H9 (cell line): ENCODE data around the gene GFY. TPM values are rescaled to one million over a fixed set of nuclear protein-coding genes. Genes with fewer than 3 reads are reported as not detected.

ENCODE experiments used
- DNase-seq: peaks from one replicate; pipeline ENCODE4 v3.0.0-alpha.2; 2017
- H2AFZ ChIP-seq: one replicate; pipeline ENCODE4 v1.6.1; 2013; ENCODE audit warnings: mild to moderate bottlenecking, low read length, control low read depth, moderate library complexity
- H2AK5ac ChIP-seq: 2 replicates; pipeline ENCODE4 v1.6.1; 2013; ENCODE audit warnings: low read length, control low read depth, mixed read lengths; ENCODE audit not compliant: insufficient read length
- H2BK120ac ChIP-seq: one replicate; pipeline ENCODE4 v1.6.1; 2013; ENCODE audit warnings: low read depth, mild to moderate bottlenecking, low read length, control low read depth, inconsistent platforms; ENCODE audit not compliant: poor library complexity, severe bottlenecking
- H2BK12ac ChIP-seq: 2 replicates; pipeline ENCODE4 v1.6.1; 2013; ENCODE audit warnings: low read length, control low read depth, mixed read lengths, low read depth; ENCODE audit not compliant: insufficient read length
- H2BK15ac ChIP-seq: 2 replicates; pipeline ENCODE4 v1.6.1; 2013; ENCODE audit warnings: low read depth, low read length, control low read depth
- H2BK20ac ChIP-seq: one replicate; pipeline ENCODE4 v1.6.1; 2013; ENCODE audit warnings: low read depth, mild to moderate bottlenecking, low read length, control low read depth, inconsistent platforms; ENCODE audit not compliant: poor library complexity, severe bottlenecking
- H2BK5ac ChIP-seq: 2 replicates; pipeline ENCODE4 v1.6.1; 2013; ENCODE audit warnings: low read length, control low read depth, mixed read lengths; ENCODE audit not compliant: insufficient read length
- H3K14ac ChIP-seq: 2 replicates; pipeline ENCODE4 v1.6.1; 2013; ENCODE audit warnings: low read length, control low read depth; ENCODE audit not compliant: insufficient read depth
- H3K18ac ChIP-seq: 2 replicates; pipeline ENCODE4 v1.6.1; 2013; ENCODE audit warnings: low read depth, mild to moderate bottlenecking, mixed read lengths, low read length, control low read depth; ENCODE audit not compliant: insufficient read length
- H3K23ac ChIP-seq: 2 replicates; pipeline ENCODE4 v1.6.1; 2013; ENCODE audit warnings: low read length, control low read depth, mixed read lengths, low read depth; ENCODE audit not compliant: insufficient read length
- H3K23me2 ChIP-seq: 2 replicates; pipeline ENCODE4 v1.6.1; 2013; ENCODE audit warnings: low read depth, mild to moderate bottlenecking, mixed read lengths, low read length, control low read depth; ENCODE audit not compliant: insufficient read length, poor library complexity, severe bottlenecking
- H3K27ac ChIP-seq: 2 replicates; pipeline ENCODE4 v1.5.1; 2013; ENCODE audit warnings: low read length, control low read depth, mixed read lengths, low read depth; ENCODE audit not compliant: insufficient read length
- H3K27me3 ChIP-seq: 2 replicates; pipeline ENCODE4 v1.6.1; 2013; ENCODE audit warnings: low read length, control low read depth, inconsistent platforms; ENCODE audit not compliant: insufficient read depth
- H3K4ac ChIP-seq: 2 replicates; pipeline ENCODE4 v1.6.1; 2013; ENCODE audit warnings: low read depth, mild to moderate bottlenecking, control low read depth, inconsistent platforms, low read length, moderate library complexity
- H3K4me1 ChIP-seq: 2 replicates; pipeline ENCODE4 v1.6.1; 2013; ENCODE audit warnings: low read length, control low read depth, inconsistent platforms; ENCODE audit not compliant: insufficient read depth
- H3K4me2 ChIP-seq: 2 replicates; pipeline ENCODE4 v1.6.1; 2013; ENCODE audit warnings: low read length, control low read depth, mixed read lengths; ENCODE audit not compliant: insufficient read length, insufficient read depth
- H3K56ac ChIP-seq: 2 replicates; pipeline ENCODE4 v1.6.1; 2013; ENCODE audit warnings: low read depth, mild to moderate bottlenecking, mixed read lengths, low read length, control low read depth; ENCODE audit not compliant: insufficient read length
- H3K79me1 ChIP-seq: 2 replicates; pipeline ENCODE4 v1.6.1; 2013; ENCODE audit warnings: low read depth, mild to moderate bottlenecking, moderate library complexity, low read length, control low read depth, inconsistent platforms; ENCODE audit not compliant: insufficient read depth, poor library complexity, severe bottlenecking
- H3K79me2 ChIP-seq: 2 replicates; pipeline ENCODE4 v1.6.1; 2013; ENCODE audit warnings: low read length, control low read depth, inconsistent platforms; ENCODE audit not compliant: insufficient read depth
- H3K9ac ChIP-seq: 2 replicates; pipeline ENCODE4 v1.6.1; 2013; ENCODE audit warnings: low read length, control low read depth, mixed read lengths; ENCODE audit not compliant: insufficient read length; ENCODE audit errors: extremely low read depth
- H3K9me3 ChIP-seq: one replicate; pipeline ENCODE4 v1.6.1; 2013; ENCODE audit warnings: low read depth, low read length, inconsistent platforms; ENCODE audit not compliant: control insufficient read depth
- H3T11ph ChIP-seq: one replicate; pipeline ENCODE4 v1.6.1; 2013; ENCODE audit warnings: mild to moderate bottlenecking, low read length, control low read depth, inconsistent platforms
- H4K20me1 ChIP-seq: one replicate; pipeline ENCODE4 v1.6.1; 2013; ENCODE audit not compliant: control insufficient read depth, insufficient read length, insufficient read depth
- H4K5ac ChIP-seq: 2 replicates; pipeline ENCODE4 v1.6.1; 2013; ENCODE audit warnings: low read depth, mild to moderate bottlenecking, mixed read lengths, low read length, control low read depth; ENCODE audit not compliant: insufficient read length
- H4K8ac ChIP-seq: replicated peaks from 2 replicates; pipeline ENCODE4 v1.6.1; 2013; ENCODE audit warnings: low read length, control low read depth, mixed read lengths, low read depth; ENCODE audit not compliant: insufficient read length
- H4K91ac ChIP-seq: 2 replicates; pipeline ENCODE4 v1.6.1; 2013; ENCODE audit warnings: low read depth, mild to moderate bottlenecking, moderate library complexity, mixed read lengths, low read length, control low read depth; ENCODE audit not compliant: insufficient read length
- H3K27ac Mint-ChIP-seq, 3 experiments: 2 replicates in 2 of 3; 3 replicates in 1 of 3; pipeline ENCODE4 v1.8.0; 2020 to 2021; ENCODE audit warnings: mixed read lengths in 3 of 3, mild to moderate bottlenecking in 1 of 3, moderate library complexity in 1 of 3
- H3K27me3 Mint-ChIP-seq: 2 replicates; pipeline ENCODE4 v1.8.0; 2021; ENCODE audit warnings: low read depth, mild to moderate bottlenecking, moderate library complexity, mixed read lengths
- H3K36me3 Mint-ChIP-seq, 3 experiments: 2 replicates in 2 of 3; 3 replicates in 1 of 3; pipeline ENCODE4 v1.8.0; 2020 to 2021; ENCODE audit warnings: low read depth in 3 of 3, mixed read lengths in 3 of 3; ENCODE audit not compliant: insufficient read depth in 1 of 3
- H3K4me1 Mint-ChIP-seq, 2 experiments: 2 replicates each; pipeline ENCODE4 v1.8.0; 2020; ENCODE audit warnings: mixed read lengths in 2 of 2
- H3K4me3 Mint-ChIP-seq, 2 experiments: 2 replicates in 1 of 2; 3 replicates in 1 of 2; pipeline ENCODE4 v1.8.0; 2020 to 2021; ENCODE audit warnings: mild to moderate bottlenecking in 2 of 2, mixed read lengths in 2 of 2, moderate library complexity in 1 of 2
- H3K9me3 Mint-ChIP-seq, 2 experiments: 2 replicates in 1 of 2; 3 replicates in 1 of 2; pipeline ENCODE4 v1.8.0; 2020; ENCODE audit warnings: mild to moderate bottlenecking in 2 of 2, mixed read lengths in 2 of 2, moderate library complexity in 1 of 2
- WGBS: extraction: QIAGEN DNeasy Blood & Tissue Kit; methylation state at CpG from one replicate; pipeline ENCODE4 v1.1.7; 2013; ENCODE audit warnings: missing lambda C conversion rate, low lambda C conversion rate, mixed read lengths; ENCODE audit not compliant: insufficient read length; ENCODE audit errors: extremely low coverage; 5-methylcytosine and 5-hydroxymethylcytosine counted together
- total RNA-seq: library from RNA; stranded (reverse); gene quantifications from 2 replicates; pipeline ENCODE4 v1.2.1, GENCODE V29; 2021
- TF ChIP-seq, protein P1 (sequence below): fragments of 200-600 bp; sonication (generic); conservative IDR thresholded peaks from 3 replicates; pipeline ENCODE4 v1.8.0; 2021; ENCODE audit warnings: antibody characterized with exemption, mild to moderate bottlenecking

GFY gene
- total RNA-seq, 1 experiment from 2014 or later = 1.3 TPM

DNA sequence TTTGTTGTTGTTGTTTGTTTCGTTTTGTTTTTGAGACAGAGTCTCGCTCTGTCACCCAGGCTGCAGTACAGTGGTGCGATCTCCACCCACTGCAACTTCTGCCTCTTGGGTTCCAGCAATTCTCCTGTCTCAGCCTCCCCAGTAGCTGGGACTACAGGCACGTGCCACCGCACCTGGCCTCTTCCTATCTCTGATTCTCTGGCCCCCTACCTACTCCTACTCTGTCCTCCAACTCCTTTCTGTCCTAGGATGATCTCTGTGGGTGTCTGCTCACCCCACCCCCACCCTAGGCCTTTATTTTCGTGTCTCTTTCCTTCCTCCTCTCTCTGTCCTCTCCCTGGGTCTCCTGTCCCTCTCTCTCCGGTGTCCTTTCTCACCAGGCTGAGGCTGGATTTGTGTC lies 25.2 kb downstream of the GFY start:
- no peak overlapping the region for H3K56ac ChIP-seq
- peak overlapping the region; percentile 40 for H3K9ac ChIP-seq
- H2BK12ac ChIP-seq = no peak overlapping the region
- peaks cover 39 to 52% (median 50%) of the 10 kb centered on the region in 3 experiments for H3K36me3 Mint-ChIP-seq
- TF ChIP-seq, protein P1, sequence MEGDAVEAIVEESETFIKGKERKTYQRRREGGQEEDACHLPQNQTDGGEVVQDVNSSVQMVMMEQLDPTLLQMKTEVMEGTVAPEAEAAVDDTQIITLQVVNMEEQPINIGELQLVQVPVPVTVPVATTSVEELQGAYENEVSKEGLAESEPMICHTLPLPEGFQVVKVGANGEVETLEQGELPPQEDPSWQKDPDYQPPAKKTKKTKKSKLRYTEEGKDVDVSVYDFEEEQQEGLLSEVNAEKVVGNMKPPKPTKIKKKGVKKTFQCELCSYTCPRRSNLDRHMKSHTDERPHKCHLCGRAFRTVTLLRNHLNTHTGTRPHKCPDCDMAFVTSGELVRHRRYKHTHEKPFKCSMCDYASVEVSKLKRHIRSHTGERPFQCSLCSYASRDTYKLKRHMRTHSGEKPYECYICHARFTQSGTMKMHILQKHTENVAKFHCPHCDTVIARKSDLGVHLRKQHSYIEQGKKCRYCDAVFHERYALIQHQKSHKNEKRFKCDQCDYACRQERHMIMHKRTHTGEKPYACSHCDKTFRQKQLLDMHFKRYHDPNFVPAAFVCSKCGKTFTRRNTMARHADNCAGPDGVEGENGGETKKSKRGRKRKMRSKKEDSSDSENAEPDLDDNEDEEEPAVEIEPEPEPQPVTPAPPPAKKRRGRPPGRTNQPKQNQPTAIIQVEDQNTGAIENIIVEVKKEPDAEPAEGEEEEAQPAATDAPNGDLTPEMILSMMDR = no peak
- peaks cover 7% of the 10 kb centered on the region for H3K79me1 ChIP-seq
- H3K4me3 Mint-ChIP-seq = peak overlapping the region; percentile 96 to 98
- peak overlapping the region; percentile 61 for H3K4me2 ChIP-seq
- H2BK120ac ChIP-seq = no peak overlapping the region
- H2AFZ ChIP-seq = no peak overlapping the region
- no peak overlapping the region for H2BK5ac ChIP-seq
- no peak overlapping the region for H3K4ac ChIP-seq
- DNase-seq = no peak
- no peak overlapping the region for H3K14ac ChIP-seq
- WGBS = no CpG with 5 or more reads among the region's 7 CpGs
- no peak overlapping the region for H4K5ac ChIP-seq
- no peak overlapping the region for H3K18ac ChIP-seq
- no peak overlapping the region for H4K8ac ChIP-seq
- H3K27ac Mint-ChIP-seq = peak overlapping the region; percentile 33 to 60 (median 57); a peak in 3 of 7 replicates
- H3K23me2 ChIP-seq = peaks cover 5% of the 10 kb centered on the region
- H3K9me3 Mint-ChIP-seq = no peaks in the 10 kb centered on the region; a peak in 1 of 5 replicates
- H3K27me3 ChIP-seq = no peaks in the 10 kb centered on the region
- H3K4me1 ChIP-seq = no peaks in the 10 kb centered on the region
- H3K27ac ChIP-seq = no peak overlapping the region
- H2AK5ac ChIP-seq = no peak overlapping the region
- H3K79me2 ChIP-seq = no peaks in the 10 kb centered on the region; the same call in 1 of the 2 replicates
- no peaks in the 10 kb centered on the region; the same call in 1 of the 2 replicates for H3K27me3 Mint-ChIP-seq
- H2BK15ac ChIP-seq = no peak overlapping the region
- no peak overlapping the region for H4K91ac ChIP-seq
- H3K23ac ChIP-seq = no peak overlapping the region
- peaks cover 15 to 38% of the 10 kb centered on the region in 2 experiments for H3K4me1 Mint-ChIP-seq
- no peak overlapping the region for H3T11ph ChIP-seq
- H3K9me3 ChIP-seq = no peaks in the 10 kb centered on the region
- no peaks in the 10 kb centered on the region for H4K20me1 ChIP-seq
- H2BK20ac ChIP-seq = no peak overlapping the region
